Caco-2 (cell line): ENCODE measurements around the gene SIN3B. TPM values are rescaled to one million over a fixed set of nuclear protein-coding genes. Genes with fewer than 3 reads are reported as not detected.

Experiments
- BruUV-seq: library from RNA; stranded (reverse); fragments of 400-500 nt; replicated peaks from 2 replicates; lab custom pipeline; 2021; lab: Mats Ljungman, UMichigan
- CTCF ChIA-PET: fragments of 300-600 bp; sonication (Branson Sonifier 250); formaldehyde crosslinking; loops from one replicate; lab custom pipeline; 2022; ENCODE audit warnings: antibody characterized with exemption; lab: Charles Lee
- POLR2A ChIA-PET: fragments of 300-600 bp; sonication (Branson Sonifier 250); formaldehyde crosslinking; loops from one replicate; lab custom pipeline; 2022; ENCODE audit warnings: antibody characterized with exemption; lab: Charles Lee
- DNase-seq, 2 experiments: peaks; one replicate each; pipeline versions ENCODE4 v3.0.0 to v3.0.0-alpha.2; 2020 to 2022
- H3K27me3 ChIP-seq: replicated peaks from 2 replicates; pipeline ENCODE4 v1.6.0; 2011; ENCODE audit warnings: low read length; ENCODE audit not compliant: control insufficient read depth, insufficient read depth
- H3K36me3 ChIP-seq: 2 replicates; pipeline ENCODE4 v1.5.1; 2011; ENCODE audit warnings: low read length; ENCODE audit not compliant: control insufficient read depth, insufficient read depth
- H3K4me1 ChIP-seq: fragments of 250-450 bp; sonication (Bioruptor Pico); 2 replicates; pipeline ENCODE4 v1.5.1; 2020; ENCODE audit warnings: mild to moderate bottlenecking
- H3K4me3 ChIP-seq: 2 replicates; pipeline ENCODE4 v1.5.1; 2011; ENCODE audit warnings: low read depth, mild to moderate bottlenecking, control low read depth, low read length
- H3K9me3 ChIP-seq: fragments of 250-450 bp; sonication (Bioruptor Pico); 2 replicates; pipeline ENCODE4 v1.5.1; 2020; ENCODE audit warnings: mild to moderate bottlenecking, moderate library complexity
- H3K27ac Mint-ChIP-seq: one replicate; pipeline ENCODE4 v1.8.0; 2022; ENCODE audit warnings: mixed read lengths; ENCODE audit not compliant: unreplicated experiment
- H3K27me3 Mint-ChIP-seq: one replicate; pipeline ENCODE4 v1.8.0; 2022; ENCODE audit warnings: mixed read lengths; ENCODE audit not compliant: insufficient read depth, unreplicated experiment
- H3K36me3 Mint-ChIP-seq: one replicate; pipeline ENCODE4 v1.8.0; 2022; ENCODE audit warnings: mild to moderate bottlenecking, mixed read lengths; ENCODE audit not compliant: insufficient read depth, unreplicated experiment
- H3K4me1 Mint-ChIP-seq: one replicate; pipeline ENCODE4 v1.8.0; 2022; ENCODE audit warnings: low read depth, mixed read lengths; ENCODE audit not compliant: unreplicated experiment
- H3K4me3 Mint-ChIP-seq: one replicate; pipeline ENCODE4 v1.8.0; 2022; ENCODE audit warnings: mild to moderate bottlenecking, moderate library complexity, mixed read lengths; ENCODE audit not compliant: unreplicated experiment
- H3K9me3 Mint-ChIP-seq: one replicate; pipeline ENCODE4 v1.8.0; 2022; ENCODE audit warnings: mixed read lengths; ENCODE audit not compliant: unreplicated experiment
- CTCF ChIP-seq, 2 experiments: fragments of 200-600 bp in 1 of 2; IDR thresholded peaks; 1 replicate in 1 of 2; 2 replicates in 1 of 2; pipeline versions ENCODE4 v1.5.1 to v1.8.0; 2011 to 2022; ENCODE audit warnings: antibody characterized with exemption in 1 of 2, control low read depth in 1 of 2, inconsistent platforms in 1 of 2, low read depth in 1 of 2, low read length in 1 of 2, mild to moderate bottlenecking in 1 of 2, moderate library complexity in 1 of 2; ENCODE audit not compliant: insufficient read depth in 1 of 2, severe bottlenecking in 1 of 2, unreplicated experiment in 1 of 2
- intact Hi-C: fragments of 100-400 bp; cut with micrococcal nuclease; formaldehyde crosslinking; loops from one replicate; pipeline ENCODE4 v1.10.0; 2022; ENCODE audit not compliant: unreplicated experiment
- total RNA-seq: library from RNA; stranded (reverse); gene quantifications from 2 replicates; pipeline ENCODE4 v1.2.3, GENCODE V29; 2022

The SIN3B gene
- total RNA-seq, 1 experiment from 2014 or later: 56.9 TPM

DNA sequence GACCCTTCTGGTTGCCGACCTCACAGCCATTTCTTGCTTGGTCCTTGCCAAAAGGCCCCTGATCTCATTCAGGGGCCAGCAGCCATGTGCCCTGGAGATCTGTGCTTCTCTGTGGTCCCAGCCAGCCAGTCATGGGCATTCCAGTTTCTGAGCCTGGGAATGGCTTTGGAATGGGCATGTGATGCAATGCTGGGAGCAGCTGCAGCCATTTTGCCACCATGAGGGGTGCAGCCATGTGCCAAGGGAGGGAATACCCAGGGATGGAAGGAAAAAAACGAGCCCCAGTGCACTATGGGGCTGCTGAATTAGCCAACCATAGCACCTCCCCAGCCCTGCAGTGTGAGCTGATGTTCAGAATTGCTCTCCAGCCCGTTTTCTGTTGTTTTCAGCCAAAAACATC lies 85.9 kb downstream of the SIN3B start:
- CTCF ChIA-PET: no interaction called here
- DNase-seq: no peak
- H3K4me3 ChIP-seq: no peak overlapping the region
- POLR2A ChIA-PET: interaction anchor here (0.6 kb wide), 1 partner anchor 97 kb away, joined by 3 read pairs; no protein-coding TSS in a partner anchor
- no peaks in the 10 kb centered on the region for H3K36me3 ChIP-seq
- no peak for TF ChIP-seq CTCF (IDR thresholded peaks at IDR 0.05; ENCODE audit: insufficient read depth in 1 of 2, low read depth in 1 of 2, low read length in 1 of 2, severe bottlenecking in 1 of 2, unreplicated experiment in 1 of 2)
- no peaks in the 10 kb centered on the region for H3K27me3 ChIP-seq
- peaks cover 6% of the 10 kb centered on the region for H3K27me3 Mint-ChIP-seq
- H3K4me1 Mint-ChIP-seq: no peaks in the 10 kb centered on the region
- peaks cover 17% of the 10 kb centered on the region for H3K9me3 Mint-ChIP-seq
- no peak overlapping the region for H3K27ac Mint-ChIP-seq
- BruUV-seq: no TSS peak
- peaks cover 11% of the 10 kb centered on the region for H3K9me3 ChIP-seq
- intact Hi-C loops: no loop called here
- H3K4me1 ChIP-seq: no peaks in the 10 kb centered on the region
- no peak overlapping the region for H3K4me3 Mint-ChIP-seq
- no peaks in the 10 kb centered on the region for H3K36me3 Mint-ChIP-seq

- TF ChIP-seq CTCF (IDR thresholded peaks at IDR 0.05; ENCODE audit: insufficient read depth in 1 of 2, low read depth in 1 of 2, low read length in 1 of 2, severe bottlenecking in 1 of 2, unreplicated experiment in 1 of 2): no peak
- Histone ChIP-seq H3K4me3 (no peak overlapping the region), H3K36me3 (no peaks in the 10 kb centered on the region), H3K4me1 (no peaks in the 10 kb centered on the region), H3K27me3 (no peaks in the 10 kb centered on the region), H3K9me3 (peaks cover 11% of the 10 kb centered on the region)
- intact Hi-C loops: no loop called here
- POLR2A ChIA-PET: no interaction called here
- Mint-ChIP-seq H3K4me1 (no peaks in the 10 kb centered on the region), H3K36me3 (no peaks in the 10 kb centered on the region), H3K4me3 (no peak overlapping the region), H3K9me3 (peaks cover 17% of the 10 kb centered on the region), H3K27me3 (peaks cover 6% of the 10 kb centered on the region), H3K27ac (no peak overlapping the region)
- no peak for DNase-seq
- BruUV-seq: no TSS peak
- CTCF ChIA-PET: interaction anchor here (0.5 kb wide), 1 partner anchor 139 kb away, joined by 4 read pairs; no protein-coding TSS in a partner anchor
These were observed 86.5 kb downstream of the SIN3B start for GRCh38 chr19:16915734-16916133.

DNA sequence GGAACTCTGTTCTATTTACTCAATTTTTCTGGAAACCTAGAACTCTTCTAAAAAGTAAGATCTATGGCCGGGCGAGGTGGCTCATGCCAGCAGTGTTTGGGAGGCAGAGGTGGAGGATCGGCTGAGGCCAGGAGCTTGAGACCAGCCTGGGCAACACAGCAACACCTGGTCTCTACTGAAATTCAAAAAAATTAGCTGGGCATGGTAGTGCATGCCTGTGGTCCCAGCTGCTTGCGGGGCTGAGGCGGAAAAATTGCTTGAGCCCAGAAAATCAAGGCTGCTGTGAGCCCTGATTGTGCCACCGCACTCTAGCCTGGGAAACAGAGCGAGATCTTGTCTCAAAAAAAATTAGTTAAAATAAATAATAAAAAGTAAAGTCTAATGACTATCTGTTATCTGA lies 88.2 kb downstream of the SIN3B start:
- Histone ChIP-seq H3K4me3 (no peak overlapping the region), H3K4me1 (no peaks in the 10 kb centered on the region), H3K27me3 (no peaks in the 10 kb centered on the region), H3K9me3 (peaks cover 7% of the 10 kb centered on the region), H3K36me3 (no peaks in the 10 kb centered on the region)
- TF ChIP-seq CTCF (IDR thresholded peaks at IDR 0.05; ENCODE audit: insufficient read depth in 1 of 2, low read depth in 1 of 2, low read length in 1 of 2, severe bottlenecking in 1 of 2, unreplicated experiment in 1 of 2): no peak
- Mint-ChIP-seq H3K27ac (no peak overlapping the region), H3K9me3 (peaks cover 13% of the 10 kb centered on the region), H3K27me3 (peaks cover 6% of the 10 kb centered on the region), H3K36me3 (no peaks in the 10 kb centered on the region), H3K4me1 (no peaks in the 10 kb centered on the region), H3K4me3 (no peak overlapping the region)
- no TSS peak for BruUV-seq
- CTCF ChIA-PET: no interaction called here
- POLR2A ChIA-PET: no interaction called here
- DNase-seq: no peak
- intact Hi-C loops: no loop called here
